Neural cell (in vitro differentiated cells): ENCODE results near the gene MVD. TPM values are rescaled to one million over a fixed set of nuclear protein-coding genes. Genes with fewer than 3 reads are reported as not detected.

Experiments used
- H2AFZ ChIP-seq: fragments of 200-600, 300-800 bp; sonication (generic), shearing (Covaris generic); 2 replicates; pipeline ENCODE4 v1.6.0; 2014; ENCODE audit warnings: low read depth, mild to moderate bottlenecking, antibody characterized with exemption, low read length, moderate library complexity
- H3F3A ChIP-seq: fragments of 200-600 bp; shearing (Covaris generic); 2 replicates; pipeline ENCODE4 v1.6.1; 2016; ENCODE audit warnings: mild to moderate bottlenecking, moderate library complexity, mixed read lengths, antibody characterized with exemption, low read length; ENCODE audit not compliant: insufficient read depth, poor library complexity, severe bottlenecking
- H3K27ac ChIP-seq: fragments of 200-600, 300-800 bp; sonication (generic), shearing (Covaris generic); 2 replicates; pipeline ENCODE4 v1.5.1; 2014; ENCODE audit warnings: mild to moderate bottlenecking, low read length, moderate library complexity
- H3K27me3 ChIP-seq: fragments of 300-800, 200-600 bp; sonication (generic), shearing (Covaris generic); 2 replicates; pipeline ENCODE4 v1.6.0; 2014; ENCODE audit warnings: mild to moderate bottlenecking, low read depth, low read length, moderate library complexity; ENCODE audit not compliant: insufficient read depth
- H3K36me3 ChIP-seq: fragments of 300-800, 200-600 bp; sonication (generic), shearing (Covaris generic); 2 replicates; pipeline ENCODE4 v1.5.1; 2014; ENCODE audit warnings: mild to moderate bottlenecking, antibody characterized with exemption, low read length, moderate library complexity; ENCODE audit not compliant: insufficient read depth
- H3K4me2 ChIP-seq: fragments of 300-800, 200-600 bp; sonication (generic), shearing (Covaris generic); 2 replicates; pipeline ENCODE4 v1.6.0; 2014; ENCODE audit warnings: mild to moderate bottlenecking, low read length
- H3K4me3 ChIP-seq: fragments of 300-800, 200-600 bp; sonication (generic), shearing (Covaris generic); 2 replicates; pipeline ENCODE4 v1.5.1; 2014; ENCODE audit warnings: mild to moderate bottlenecking, low read length, moderate library complexity
- H3K79me2 ChIP-seq: fragments of 200-600 bp; shearing (Covaris generic); replicated peaks from 2 replicates; pipeline ENCODE4 v1.6.0; 2014; ENCODE audit warnings: mild to moderate bottlenecking, low read length, moderate library complexity; ENCODE audit not compliant: insufficient read depth
- H3K9ac ChIP-seq: fragments of 300-800, 200-600 bp; sonication (generic), shearing (Covaris generic); 2 replicates; pipeline ENCODE4 v1.6.1; 2016; ENCODE audit warnings: mild to moderate bottlenecking, low read length, mixed read lengths
- H3K9me2 ChIP-seq: fragments of 200-600 bp; shearing (Covaris generic); 2 replicates; pipeline ENCODE4 v1.6.1; 2016; ENCODE audit warnings: mild to moderate bottlenecking, low read length, mixed read lengths; ENCODE audit not compliant: insufficient read depth
- H3K9me3 ChIP-seq: fragments of 200-600, 300-800 bp; sonication (generic), shearing (Covaris generic); 2 replicates; pipeline ENCODE4 v1.6.1; 2016; ENCODE audit warnings: mild to moderate bottlenecking, mixed run types, low read length, moderate library complexity, mixed read lengths
- H4K20me1 ChIP-seq: fragments of 200-600 bp; shearing (Covaris generic); 2 replicates; pipeline ENCODE4 v1.6.1; 2016; ENCODE audit warnings: mild to moderate bottlenecking, mixed run types; ENCODE audit not compliant: insufficient read depth
- EP300 ChIP-seq: fragments of 450-650 bp; conservative IDR thresholded peaks from 2 replicates; pipeline ENCODE4 v1.6.1; 2014; ENCODE audit warnings: antibody characterized with exemption, mild to moderate bottlenecking, moderate library complexity; ENCODE audit not compliant: poor library complexity, severe bottlenecking
- EZH2 ChIP-seq: fragments of 200-600, 300-800 bp; shearing (Covaris generic), sonication (generic); IDR thresholded peaks from 2 replicates; pipeline ENCODE4 v1.6.1; 2014; ENCODE audit warnings: antibody characterized with exemption, low read length, borderline replicate concordance, mild to moderate bottlenecking; ENCODE audit not compliant: insufficient read depth, poor library complexity, severe bottlenecking
- MXI1 ChIP-seq: fragments of 450-650 bp; conservative IDR thresholded peaks from 2 replicates; pipeline ENCODE4 v1.6.1; 2014; ENCODE audit warnings: antibody characterized with exemption, mild to moderate bottlenecking; ENCODE audit not compliant: poor library complexity, severe bottlenecking
- POLR2AphosphoS5 ChIP-seq: IDR thresholded peaks from 2 replicates; pipeline ENCODE4 v1.6.1; 2012
- RAD21 ChIP-seq: fragments of 450-650 bp; conservative IDR thresholded peaks from 2 replicates; pipeline ENCODE4 v1.6.1; 2014; ENCODE audit warnings: antibody characterized with exemption, mild to moderate bottlenecking, moderate library complexity
- REST ChIP-seq: IDR thresholded peaks from 2 replicates; pipeline ENCODE4 v1.6.1; 2012; ENCODE audit warnings: borderline replicate concordance
- SMC3 ChIP-seq: fragments of 450-650 bp; conservative IDR thresholded peaks from 2 replicates; pipeline ENCODE4 v1.6.1; 2014; ENCODE audit warnings: antibody characterized with exemption, mild to moderate bottlenecking, moderate library complexity; ENCODE audit not compliant: poor library complexity
- TAF1 ChIP-seq: IDR thresholded peaks from 2 replicates; pipeline ENCODE4 v1.6.1; 2012; ENCODE audit warnings: low read depth
- polyA plus RNA-seq: library from polyadenylated mRNA; depleted of rRNA; stranded (reverse); fragments of >200 nt; gene quantifications from 2 replicates; pipeline ENCODE4 v1.2.3, GENCODE V29; 2014
- TF ChIP-seq, protein P1 (sequence below): fragments of 450-650 bp; IDR thresholded peaks from 2 replicates; pipeline ENCODE4 v1.5.1; 2014; ENCODE audit warnings: antibody characterized with exemption, mild to moderate bottlenecking, moderate library complexity; ENCODE audit not compliant: poor library complexity, severe bottlenecking

MVD gene
- polyA plus RNA-seq, 1 donor from 2014 or later = 232 TPM

- H4K20me1 ChIP-seq = no peaks in the 10 kb centered on the region
- no peaks in the 10 kb centered on the region for H3F3A ChIP-seq
- no peak overlapping the region for H3K4me2 ChIP-seq
- H3K9me2 ChIP-seq = no peaks in the 10 kb centered on the region
- peak overlapping the region; percentile 3 for H3K9ac ChIP-seq
- TF ChIP-seq EZH2 (no peak), EP300 (no peak), SMC3 (no peak), TAF1 (no peak)
- no peak overlapping the region for H2AFZ ChIP-seq
- no peak overlapping the region for H3K27ac ChIP-seq
- no peaks in the 10 kb centered on the region for H3K36me3 ChIP-seq
- peaks cover 45% of the 10 kb centered on the region for H3K27me3 ChIP-seq
- peak overlapping the region; percentile 68 for H3K4me3 ChIP-seq
- no peaks in the 10 kb centered on the region for H3K9me3 ChIP-seq
- no peaks in the 10 kb centered on the region for H3K79me2 ChIP-seq
Observed at GRCh38 chr16:88686062-88686438, 23.2 kb upstream of the MVD start.

- no peaks in the 10 kb centered on the region for H3K9me3 ChIP-seq
- no peak overlapping the region for H3K9ac ChIP-seq
- H4K20me1 ChIP-seq = no peaks in the 10 kb centered on the region
- H3K4me3 ChIP-seq = peak overlapping the region; percentile 68
- H3K27ac ChIP-seq = no peak overlapping the region
- H3K9me2 ChIP-seq = no peaks in the 10 kb centered on the region
- H3K27me3 ChIP-seq = peaks cover 45% of the 10 kb centered on the region
- no peaks in the 10 kb centered on the region for H3K36me3 ChIP-seq
- no peaks in the 10 kb centered on the region for H3K79me2 ChIP-seq
- H2AFZ ChIP-seq = no peak overlapping the region
- TF ChIP-seq, protein P1, sequence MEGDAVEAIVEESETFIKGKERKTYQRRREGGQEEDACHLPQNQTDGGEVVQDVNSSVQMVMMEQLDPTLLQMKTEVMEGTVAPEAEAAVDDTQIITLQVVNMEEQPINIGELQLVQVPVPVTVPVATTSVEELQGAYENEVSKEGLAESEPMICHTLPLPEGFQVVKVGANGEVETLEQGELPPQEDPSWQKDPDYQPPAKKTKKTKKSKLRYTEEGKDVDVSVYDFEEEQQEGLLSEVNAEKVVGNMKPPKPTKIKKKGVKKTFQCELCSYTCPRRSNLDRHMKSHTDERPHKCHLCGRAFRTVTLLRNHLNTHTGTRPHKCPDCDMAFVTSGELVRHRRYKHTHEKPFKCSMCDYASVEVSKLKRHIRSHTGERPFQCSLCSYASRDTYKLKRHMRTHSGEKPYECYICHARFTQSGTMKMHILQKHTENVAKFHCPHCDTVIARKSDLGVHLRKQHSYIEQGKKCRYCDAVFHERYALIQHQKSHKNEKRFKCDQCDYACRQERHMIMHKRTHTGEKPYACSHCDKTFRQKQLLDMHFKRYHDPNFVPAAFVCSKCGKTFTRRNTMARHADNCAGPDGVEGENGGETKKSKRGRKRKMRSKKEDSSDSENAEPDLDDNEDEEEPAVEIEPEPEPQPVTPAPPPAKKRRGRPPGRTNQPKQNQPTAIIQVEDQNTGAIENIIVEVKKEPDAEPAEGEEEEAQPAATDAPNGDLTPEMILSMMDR = peak; percentile 50
- TF ChIP-seq TAF1 = no peak
- peak; percentile 16 for TF ChIP-seq SMC3
- no peaks in the 10 kb centered on the region for H3F3A ChIP-seq
- no peak overlapping the region for H3K4me2 ChIP-seq
Observed at GRCh38 chr16:88685156-88686061, 22.5 kb upstream of the MVD start.

DNA sequence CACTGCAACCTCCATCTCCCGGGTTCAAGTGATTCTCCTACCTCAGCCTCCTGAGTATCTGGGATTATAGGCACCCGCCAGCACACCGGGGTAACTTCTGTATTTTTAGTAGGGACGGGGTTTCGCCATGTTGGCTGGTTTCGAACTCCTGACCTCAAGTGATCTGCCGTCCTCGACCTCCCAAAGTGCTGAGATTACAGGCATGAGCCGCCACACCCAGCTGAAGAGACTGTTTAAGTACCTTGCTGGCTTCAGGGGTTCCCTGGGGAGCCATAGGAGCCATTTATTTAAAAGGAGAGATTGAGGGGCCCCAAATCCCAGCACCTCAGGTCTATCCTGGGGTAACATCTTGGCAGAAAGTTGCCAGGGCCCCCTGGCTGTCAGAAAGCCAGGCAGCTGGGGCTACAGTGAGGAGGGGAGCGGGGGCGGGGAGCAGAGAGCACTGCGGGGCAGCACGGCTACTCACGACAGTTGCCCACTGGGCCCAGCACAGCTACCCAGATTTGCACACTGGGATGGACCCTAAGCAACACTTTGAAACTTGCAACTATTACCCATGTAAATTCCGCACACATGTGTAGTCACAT is 21.8 kb upstream of the MVD start:
- no peak overlapping the region for H3K9ac ChIP-seq
- no peaks in the 10 kb centered on the region for H3K36me3 ChIP-seq
- TF ChIP-seq SMC3 (no peak), POLR2AphosphoS5 (no peak), TAF1 (no peak), MXI1 (no peak), EZH2 (no peak), RAD21 (no peak), EP300 (no peak), REST (no peak)
- TF ChIP-seq, protein P1 = no peak
- no peak overlapping the region for H2AFZ ChIP-seq
- peaks cover 45% of the 10 kb centered on the region for H3K27me3 ChIP-seq
- H3K9me3 ChIP-seq = no peaks in the 10 kb centered on the region
- H3F3A ChIP-seq = no peaks in the 10 kb centered on the region
- no peak overlapping the region for H3K27ac ChIP-seq
- no peaks in the 10 kb centered on the region for H3K79me2 ChIP-seq
- no peak overlapping the region for H3K4me2 ChIP-seq
- H4K20me1 ChIP-seq = no peaks in the 10 kb centered on the region
- no peak overlapping the region for H3K4me3 ChIP-seq
- no peaks in the 10 kb centered on the region for H3K9me2 ChIP-seq
